Choroid plexus epithelial cell (primary cell): ENCODE measurements around the gene RNF169.
A peak's percentile ranks its signal among the peaks of the same experiment; 100 is the strongest.

Experiments
- DNase-seq: peaks from one replicate; pipeline ENCODE4 v3.0.0-alpha.2; 2010; ENCODE audit warnings: low read depth
- H3K4me3 ChIP-seq: 2 replicates; pipeline ENCODE4 v1.5.1; 2011; ENCODE audit warnings: low read depth, mild to moderate bottlenecking, control low read depth, low read length, moderate library complexity
- TF ChIP-seq, protein P1 (sequence below): conservative IDR thresholded peaks from 2 replicates; pipeline ENCODE4 v1.5.1; 2011; ENCODE audit warnings: low read depth, mild to moderate bottlenecking, control low read depth, inconsistent platforms, low read length, moderate library complexity

RNF169 gene

DNA sequence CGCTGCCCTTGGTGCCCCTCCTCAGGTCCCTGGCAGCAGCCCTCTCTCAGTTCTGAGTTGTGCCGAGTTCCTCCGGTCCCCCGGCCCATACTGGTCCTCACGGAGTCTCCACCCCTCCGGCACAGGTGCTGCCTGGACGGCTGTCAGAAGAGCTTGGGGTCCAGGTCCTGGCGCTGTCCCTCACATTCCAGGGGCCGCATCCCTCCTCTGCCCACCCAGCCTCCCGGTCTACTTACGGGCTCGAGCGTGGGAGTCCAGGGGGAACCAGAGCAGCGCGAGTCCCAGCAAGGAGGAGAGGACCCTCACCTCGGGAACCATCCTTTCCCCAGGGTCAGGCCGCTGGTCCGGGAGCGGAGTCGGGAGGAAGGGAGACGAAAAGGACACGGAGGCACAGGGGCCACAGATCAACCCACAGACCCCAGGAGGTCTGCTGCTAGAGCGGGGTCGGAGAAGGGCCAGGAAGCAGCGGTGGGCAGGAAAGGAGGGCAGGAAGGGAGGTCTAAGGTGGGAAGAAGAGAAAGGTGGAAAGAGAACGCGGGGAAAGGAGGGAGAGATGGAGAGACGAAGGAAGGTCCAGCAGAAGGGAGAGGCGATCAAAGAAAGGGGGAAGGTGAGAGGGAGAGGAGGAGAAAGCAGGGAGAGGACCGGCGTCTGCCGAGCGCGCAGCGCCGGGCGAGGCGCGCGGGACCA lies 17.9 kb upstream of the RNF169 start:
- TF ChIP-seq, protein P1, sequence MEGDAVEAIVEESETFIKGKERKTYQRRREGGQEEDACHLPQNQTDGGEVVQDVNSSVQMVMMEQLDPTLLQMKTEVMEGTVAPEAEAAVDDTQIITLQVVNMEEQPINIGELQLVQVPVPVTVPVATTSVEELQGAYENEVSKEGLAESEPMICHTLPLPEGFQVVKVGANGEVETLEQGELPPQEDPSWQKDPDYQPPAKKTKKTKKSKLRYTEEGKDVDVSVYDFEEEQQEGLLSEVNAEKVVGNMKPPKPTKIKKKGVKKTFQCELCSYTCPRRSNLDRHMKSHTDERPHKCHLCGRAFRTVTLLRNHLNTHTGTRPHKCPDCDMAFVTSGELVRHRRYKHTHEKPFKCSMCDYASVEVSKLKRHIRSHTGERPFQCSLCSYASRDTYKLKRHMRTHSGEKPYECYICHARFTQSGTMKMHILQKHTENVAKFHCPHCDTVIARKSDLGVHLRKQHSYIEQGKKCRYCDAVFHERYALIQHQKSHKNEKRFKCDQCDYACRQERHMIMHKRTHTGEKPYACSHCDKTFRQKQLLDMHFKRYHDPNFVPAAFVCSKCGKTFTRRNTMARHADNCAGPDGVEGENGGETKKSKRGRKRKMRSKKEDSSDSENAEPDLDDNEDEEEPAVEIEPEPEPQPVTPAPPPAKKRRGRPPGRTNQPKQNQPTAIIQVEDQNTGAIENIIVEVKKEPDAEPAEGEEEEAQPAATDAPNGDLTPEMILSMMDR = no peak
- no peak for DNase-seq
- no peak overlapping the region for H3K4me3 ChIP-seq

DNA sequence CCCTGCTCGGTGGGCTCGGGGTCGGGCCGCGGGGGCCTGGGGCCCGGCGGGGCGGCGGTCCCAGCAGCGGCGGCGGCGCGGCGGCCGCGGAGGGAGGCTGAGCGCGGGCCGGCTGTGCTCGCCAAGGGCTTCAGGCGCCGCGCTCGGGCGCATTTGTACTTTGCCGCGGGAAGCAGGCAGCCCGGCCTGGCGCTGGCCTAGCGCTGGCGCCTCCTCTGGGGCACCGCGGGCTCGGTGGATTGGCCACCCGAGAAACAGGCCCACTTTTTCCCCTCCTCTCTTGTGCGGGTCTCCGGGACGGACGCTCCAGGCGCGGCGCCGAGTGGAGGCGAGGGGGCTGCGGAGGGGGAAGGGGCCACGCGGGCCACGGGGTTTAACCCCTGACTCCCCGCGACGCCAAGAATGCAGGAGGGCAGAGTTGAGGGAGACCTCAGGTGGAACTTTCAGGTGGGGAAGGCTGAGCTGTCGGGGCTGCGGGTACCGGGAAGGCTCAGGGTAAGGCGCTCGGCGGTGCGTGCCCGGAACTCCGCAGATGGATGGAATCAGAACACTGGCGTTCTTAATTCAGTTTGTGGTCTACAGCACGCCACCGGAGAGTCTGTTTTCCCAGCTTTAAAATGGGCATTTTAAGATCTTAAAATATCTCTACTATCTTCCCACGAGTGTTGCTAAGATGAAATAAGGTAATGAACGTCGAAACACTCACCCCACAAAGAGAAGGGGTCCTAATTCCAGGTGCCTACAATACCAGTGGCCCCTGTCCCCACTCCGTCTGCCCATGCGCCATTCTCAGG lies 17.2 kb upstream of the RNF169 start, which contains the start of gene CHRDL2:
Gene CHRDL2, minus strand, starts transcription at position 126 of the 794 bp plus-strand sequence. CDS start 538 bp downstream, outside the sequence.
- DNase-seq = peak; percentile 46

DNA sequence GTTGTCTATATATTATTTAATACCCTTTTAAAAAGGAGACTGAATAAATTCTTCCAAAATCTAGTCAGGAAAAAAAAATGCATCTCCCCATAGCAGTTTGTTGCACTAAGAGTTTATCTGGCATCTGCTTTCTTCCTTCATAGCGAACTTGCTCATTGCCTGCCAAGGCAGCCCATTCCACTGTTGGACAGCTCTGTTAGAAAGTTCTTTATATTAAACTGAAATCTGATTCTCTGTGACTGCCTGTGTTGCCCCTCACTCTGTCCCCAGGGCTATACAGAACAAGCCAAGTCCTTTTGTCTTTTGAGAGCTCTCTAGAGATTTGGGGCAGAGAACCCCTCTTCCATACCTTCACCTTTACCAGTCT lies 14.1 kb upstream of the RNF169 start:
- DNase-seq = no peak
- H3K4me3 ChIP-seq = no peak overlapping the region
- TF ChIP-seq, protein P1 = no peak

More for the DNA sequence above, 17.2 kb upstream of the RNF169 start, which contains the start of gene CHRDL2:
- TF ChIP-seq, protein P1 = no peak
- H3K4me3 ChIP-seq = peak within 1 kb of the TSS; percentile 39

DNA sequence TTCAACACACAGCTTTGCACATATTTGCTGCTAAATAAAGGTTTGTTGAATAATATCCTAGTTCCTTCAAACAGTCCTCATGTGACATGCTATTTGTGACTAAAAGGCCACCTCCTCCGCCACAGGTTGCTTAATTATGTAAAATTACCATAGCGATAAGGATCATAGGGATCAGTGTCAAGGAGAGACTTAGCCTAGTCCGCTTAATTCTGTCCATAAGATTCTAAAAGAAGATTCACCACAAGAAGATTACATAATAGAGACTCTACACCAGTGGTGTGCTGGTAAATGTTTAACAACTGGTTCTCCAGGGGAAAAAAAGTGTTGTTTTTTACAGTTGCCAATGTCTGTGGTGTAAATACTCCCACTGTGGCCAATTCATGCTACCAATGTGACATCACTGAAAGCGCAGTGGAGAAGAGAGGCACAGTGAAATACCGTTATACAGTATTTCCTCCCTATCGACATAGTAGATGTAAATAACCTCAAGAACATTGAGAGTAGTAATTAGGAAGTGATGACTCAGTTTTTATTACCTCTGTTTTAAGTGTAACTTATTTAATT lies 13.2 kb upstream of the RNF169 start:
- H3K4me3 ChIP-seq = no peak overlapping the region
- TF ChIP-seq, protein P1 = no peak
- no peak for DNase-seq

GRCh38 chr11:74736031-74736430 lies 12.6 kb upstream of the RNF169 start:
- TF ChIP-seq, protein P1 = no peak
- no peak for DNase-seq
- H3K4me3 ChIP-seq = no peak overlapping the region

DNA sequence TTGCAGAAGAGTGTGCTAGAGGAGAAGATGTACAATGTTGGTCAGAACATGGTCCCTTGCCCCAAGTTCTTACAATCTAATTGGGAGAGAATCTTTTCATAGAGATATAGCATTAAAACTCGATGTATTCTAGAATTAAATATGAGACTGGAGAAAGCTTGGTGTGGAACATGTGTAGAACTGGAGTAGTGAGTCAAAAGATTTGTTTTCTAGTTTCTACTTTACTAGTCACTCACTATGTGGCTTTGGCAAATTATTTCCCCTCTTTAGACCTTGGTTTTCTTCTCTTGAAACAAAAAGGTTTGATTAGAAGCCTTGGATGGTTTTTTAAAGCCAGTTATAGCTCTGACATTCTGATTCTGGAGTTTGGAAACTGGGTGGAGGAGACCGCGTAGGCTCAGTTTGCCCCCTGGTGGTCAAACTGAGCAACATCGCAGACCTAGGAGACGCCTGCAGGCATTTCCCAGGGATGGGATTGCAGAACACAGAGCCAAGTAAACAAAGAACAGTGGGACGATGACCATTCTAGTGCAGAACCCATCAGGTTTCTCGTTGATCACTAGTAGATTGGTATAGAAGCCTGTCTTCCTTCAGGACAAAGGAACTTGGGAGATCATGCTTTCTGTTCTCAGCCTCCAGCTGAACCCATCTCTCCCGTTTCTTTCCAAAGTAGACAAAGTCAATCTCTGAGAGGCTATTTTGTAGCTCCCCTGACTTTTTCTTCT lies 8.9 kb upstream of the RNF169 start:
- TF ChIP-seq, protein P1 = peak; percentile 98
- no peak overlapping the region for H3K4me3 ChIP-seq
- peak; percentile 84 for DNase-seq
